ENCODE results near the gene TRIM45.

DNA sequence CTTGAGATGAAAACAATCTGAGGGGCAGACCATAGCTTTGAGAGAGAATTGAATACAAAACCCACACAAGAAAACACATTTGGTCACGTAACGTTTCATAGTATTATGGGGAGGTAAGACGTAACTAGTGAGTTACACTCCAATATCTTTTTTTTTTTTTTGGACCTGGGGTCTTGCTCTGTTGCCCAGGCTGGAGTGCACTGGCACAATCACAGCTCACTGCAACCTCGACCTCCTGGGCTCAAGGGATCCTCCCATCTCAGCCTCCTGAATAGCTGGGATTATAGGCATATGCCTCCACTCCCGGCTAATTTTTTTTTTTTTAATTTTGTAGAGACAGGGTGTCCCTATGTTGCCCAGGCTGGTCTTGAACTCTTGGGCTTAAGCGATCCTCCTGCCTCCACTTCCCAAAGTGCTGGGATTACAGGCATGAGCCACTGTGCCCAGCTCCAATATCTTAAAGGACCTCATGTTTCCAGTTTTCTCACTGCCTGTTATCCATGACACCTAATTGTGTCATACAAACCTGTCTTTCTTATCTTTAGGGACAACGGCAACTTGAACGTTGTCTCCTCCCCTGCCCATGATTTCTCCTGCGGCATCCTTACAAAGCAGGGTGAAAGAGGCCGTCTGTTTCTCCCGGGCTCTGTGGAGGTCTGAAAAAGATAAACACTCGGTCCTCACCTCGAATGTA is 5.3 kb downstream of the TRIM45 start:
- TF ChIP-seq, protein P1, sequence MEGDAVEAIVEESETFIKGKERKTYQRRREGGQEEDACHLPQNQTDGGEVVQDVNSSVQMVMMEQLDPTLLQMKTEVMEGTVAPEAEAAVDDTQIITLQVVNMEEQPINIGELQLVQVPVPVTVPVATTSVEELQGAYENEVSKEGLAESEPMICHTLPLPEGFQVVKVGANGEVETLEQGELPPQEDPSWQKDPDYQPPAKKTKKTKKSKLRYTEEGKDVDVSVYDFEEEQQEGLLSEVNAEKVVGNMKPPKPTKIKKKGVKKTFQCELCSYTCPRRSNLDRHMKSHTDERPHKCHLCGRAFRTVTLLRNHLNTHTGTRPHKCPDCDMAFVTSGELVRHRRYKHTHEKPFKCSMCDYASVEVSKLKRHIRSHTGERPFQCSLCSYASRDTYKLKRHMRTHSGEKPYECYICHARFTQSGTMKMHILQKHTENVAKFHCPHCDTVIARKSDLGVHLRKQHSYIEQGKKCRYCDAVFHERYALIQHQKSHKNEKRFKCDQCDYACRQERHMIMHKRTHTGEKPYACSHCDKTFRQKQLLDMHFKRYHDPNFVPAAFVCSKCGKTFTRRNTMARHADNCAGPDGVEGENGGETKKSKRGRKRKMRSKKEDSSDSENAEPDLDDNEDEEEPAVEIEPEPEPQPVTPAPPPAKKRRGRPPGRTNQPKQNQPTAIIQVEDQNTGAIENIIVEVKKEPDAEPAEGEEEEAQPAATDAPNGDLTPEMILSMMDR (IDR thresholded peaks at IDR 0.05): no peak
- no peak for TF ChIP-seq POLR2A (IDR thresholded peaks at IDR 0.05)
